DOHH2 (cell line): Measurements from ENCODE around the gene ZMYND12.

Experiments used
- CTCF ChIP-seq: fragments of 200-600 bp; sonication (generic); IDR thresholded peaks from one replicate; pipeline ENCODE4 v1.5.1; 2014; ENCODE audit warnings: antibody characterized with exemption, mild to moderate bottlenecking, low read depth, low read length; ENCODE audit not compliant: poor library complexity, severe bottlenecking
- EZH2phosphoT487 ChIP-seq: fragments of 200-600 bp; sonication (generic); IDR thresholded peaks from 2 replicates; pipeline ENCODE4 v1.6.1; 2017; ENCODE audit warnings: borderline replicate concordance, mild to moderate bottlenecking, antibody characterized with exemption, low read length, moderate library complexity, mixed read lengths

DNA sequence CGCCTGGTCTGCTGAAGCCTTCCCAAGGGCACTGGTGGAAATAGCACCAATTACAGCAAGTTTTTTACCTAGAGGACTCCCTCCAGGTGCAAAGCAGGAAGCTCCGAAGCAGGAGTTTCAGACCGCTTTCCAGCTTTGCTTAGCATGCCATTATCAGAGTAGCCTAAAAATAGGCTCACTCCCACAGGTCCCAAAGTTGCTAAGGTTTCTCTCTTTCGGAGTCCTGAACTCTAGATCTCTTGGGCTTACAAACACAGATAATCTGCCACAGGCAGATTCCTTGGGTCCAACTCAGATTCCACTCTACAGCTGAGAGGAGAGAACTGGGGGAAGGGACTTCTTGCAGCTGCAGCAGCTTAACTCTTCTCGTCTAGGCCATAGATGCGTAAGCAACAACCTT, 22.5 kb downstream of the ZMYND12 start:
- no peak for TF ChIP-seq CTCF
- TF ChIP-seq EZH2phosphoT487 = no peak
